Measurements from ENCODE around the gene HIP1. TPM values are rescaled to one million over a fixed set of nuclear protein-coding genes. Genes with fewer than 3 reads are reported as not detected.
"Not testable (repeated sequence)": the region's sequence is repeated elsewhere in the genome, so short reads cannot be mapped to it uniquely, and the experiment has no call there.

Gene HIP1
- polyA plus RNA-seq, 3 donors = 4.3 to 14.8 (median 5.3) TPM

DNA sequence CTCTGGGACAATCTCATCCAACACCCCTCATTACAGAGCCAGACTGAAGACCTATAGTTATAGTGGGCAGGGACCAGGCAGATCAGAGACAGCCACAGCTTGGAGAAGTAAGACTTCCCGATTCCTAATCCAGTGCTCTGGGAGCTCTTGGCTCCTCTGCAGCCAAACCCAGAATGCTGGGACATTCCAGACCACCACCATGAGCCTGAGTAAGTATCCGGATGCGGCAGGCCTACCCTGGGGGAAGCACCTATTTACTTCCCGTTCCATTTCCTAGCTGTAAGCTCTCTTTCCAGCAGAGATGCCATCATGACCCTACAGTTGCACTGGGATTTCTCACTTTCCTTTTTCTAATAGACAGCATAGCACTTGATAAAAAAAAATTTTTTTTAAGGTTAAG is 16.4 kb downstream of the HIP1 start:
- Histone ChIP-seq H3K4me2 (replicated peaks; ENCODE audit: extremely low read depth, low read length, poor library complexity, severe bottlenecking) (no peak overlapping the region), H3K9me3 (replicated peaks in 1 of 2; ENCODE audit: control insufficient read depth in 1 of 2, insufficient read depth in 1 of 2, low read length in 2 of 2) (no peaks in the 10 kb centered on the region), H3K4me1 (ENCODE audit: control insufficient read depth in 1 of 2, insufficient read depth in 2 of 2, low read length in 2 of 2) (no peaks in the 10 kb centered on the region), H4K20me1 (ENCODE audit: insufficient read depth, low read length) (no peaks in the 10 kb centered on the region), H3K27me3 (ENCODE audit: control insufficient read depth in 2 of 2, insufficient read depth in 2 of 2, low read length in 2 of 2) (no peaks in the 10 kb centered on the region), H3K27ac (ENCODE audit: low read depth in 1 of 2, low read length in 2 of 2) (no peak overlapping the region), H3K36me3 (replicated peaks in 1 of 2; ENCODE audit: control insufficient read depth in 1 of 2, insufficient read depth in 2 of 2, low read length in 2 of 2) (no peaks in the 10 kb centered on the region), H3K79me2 (ENCODE audit: insufficient read depth, low read length) (no peaks in the 10 kb centered on the region), H2AFZ (ENCODE audit: insufficient read depth, low read depth, low read length, poor library complexity, severe bottlenecking) (no peak overlapping the region), H3K9ac (ENCODE audit: insufficient read depth, low read length, poor library complexity, severe bottlenecking) (no peak overlapping the region), H3K4me3 (replicated peaks in 1 of 3; ENCODE audit: low read depth in 2 of 3, low read length in 3 of 3) (no peak overlapping the region)
- no peak overlapping the region for H3K27ac Mint-ChIP-seq
- intact Hi-C loops (cut with micrococcal nuclease) = no loop called here
- peaks cover 0 to 2% (median 2%) of the 10 kb centered on the region in 3 donors for H3K27me3 Mint-ChIP-seq (ENCODE audit: low read depth in 3 of 3)
- TF ChIP-seq, protein P1, sequence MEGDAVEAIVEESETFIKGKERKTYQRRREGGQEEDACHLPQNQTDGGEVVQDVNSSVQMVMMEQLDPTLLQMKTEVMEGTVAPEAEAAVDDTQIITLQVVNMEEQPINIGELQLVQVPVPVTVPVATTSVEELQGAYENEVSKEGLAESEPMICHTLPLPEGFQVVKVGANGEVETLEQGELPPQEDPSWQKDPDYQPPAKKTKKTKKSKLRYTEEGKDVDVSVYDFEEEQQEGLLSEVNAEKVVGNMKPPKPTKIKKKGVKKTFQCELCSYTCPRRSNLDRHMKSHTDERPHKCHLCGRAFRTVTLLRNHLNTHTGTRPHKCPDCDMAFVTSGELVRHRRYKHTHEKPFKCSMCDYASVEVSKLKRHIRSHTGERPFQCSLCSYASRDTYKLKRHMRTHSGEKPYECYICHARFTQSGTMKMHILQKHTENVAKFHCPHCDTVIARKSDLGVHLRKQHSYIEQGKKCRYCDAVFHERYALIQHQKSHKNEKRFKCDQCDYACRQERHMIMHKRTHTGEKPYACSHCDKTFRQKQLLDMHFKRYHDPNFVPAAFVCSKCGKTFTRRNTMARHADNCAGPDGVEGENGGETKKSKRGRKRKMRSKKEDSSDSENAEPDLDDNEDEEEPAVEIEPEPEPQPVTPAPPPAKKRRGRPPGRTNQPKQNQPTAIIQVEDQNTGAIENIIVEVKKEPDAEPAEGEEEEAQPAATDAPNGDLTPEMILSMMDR (IDR thresholded peaks at IDR 0.05) = no peak
- H3K4me1 Mint-ChIP-seq = peaks cover 8% of the 10 kb centered on the region
- 92% methylated on average over 2 of the region's 4 CpGs for WGBS (ENCODE audit: insufficient coverage)
- DNase-seq = no peak
- H3K4me3 Mint-ChIP-seq = no peak overlapping the region
- H3K36me3 Mint-ChIP-seq = peaks cover under 1 to 3% of the 10 kb centered on the region in 2 donors
- H3K9me3 Mint-ChIP-seq = no peaks in the 10 kb centered on the region

DNA sequence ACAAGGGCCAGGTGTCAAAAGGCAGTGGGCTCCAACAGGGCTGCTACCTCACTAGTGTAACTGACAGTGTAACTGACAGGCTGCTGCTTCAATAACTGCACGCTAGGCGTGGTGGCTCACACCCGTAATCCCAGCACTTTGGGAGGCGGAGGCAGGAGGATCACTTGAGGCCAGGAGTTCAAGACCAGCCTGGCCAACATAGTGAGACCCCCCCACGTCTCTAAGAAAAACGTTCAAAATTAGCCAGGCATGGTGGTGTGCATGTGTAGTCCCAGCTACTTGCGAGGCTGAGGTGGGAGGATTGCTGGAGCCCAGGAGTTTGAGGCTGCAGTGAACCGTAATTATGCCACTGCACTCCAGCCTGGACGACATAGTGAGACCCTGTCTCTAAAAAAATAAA is 16.8 kb downstream of the HIP1 start:
- H3K4me3 Mint-ChIP-seq; H3K27ac ChIP-seq (ENCODE audit: low read depth in 1 of 2, low read length in 2 of 2); H3K4me2 ChIP-seq (replicated peaks; ENCODE audit: extremely low read depth, low read length, poor library complexity, severe bottlenecking); H3K36me3 ChIP-seq (replicated peaks in 1 of 2; ENCODE audit: control insufficient read depth in 1 of 2, insufficient read depth in 2 of 2, low read length in 2 of 2); H3K4me1 ChIP-seq (ENCODE audit: control insufficient read depth in 1 of 2, insufficient read depth in 2 of 2, low read length in 2 of 2); H3K27me3 Mint-ChIP-seq (ENCODE audit: low read depth in 3 of 3); H3K9ac ChIP-seq (ENCODE audit: insufficient read depth, low read length, poor library complexity, severe bottlenecking); intact Hi-C loops (cut with micrococcal nuclease); H3K79me2 ChIP-seq (ENCODE audit: insufficient read depth, low read length); H3K27ac Mint-ChIP-seq; H3K9me3 Mint-ChIP-seq; H2AFZ ChIP-seq (ENCODE audit: insufficient read depth, low read depth, low read length, poor library complexity, severe bottlenecking); H3K9me3 ChIP-seq (replicated peaks in 1 of 2; ENCODE audit: control insufficient read depth in 1 of 2, insufficient read depth in 1 of 2, low read length in 2 of 2); H3K4me3 ChIP-seq (replicated peaks in 1 of 3; ENCODE audit: low read depth in 2 of 3, low read length in 3 of 3); H3K36me3 Mint-ChIP-seq; H3K27me3 ChIP-seq (ENCODE audit: control insufficient read depth in 2 of 2, insufficient read depth in 2 of 2, low read length in 2 of 2); DNase-seq; H4K20me1 ChIP-seq (ENCODE audit: insufficient read depth, low read length); H3K4me1 Mint-ChIP-seq: not testable (repeated sequence)
- 99% methylated on average over 7 of the region's 9 CpGs for whole genome bisulfite sequencing (ENCODE audit: insufficient coverage)
